Posterior cingulate gyrus (tissue), 11 donors: Measurements from ENCODE around the gene YIPF4.
"Not testable (repeated sequence)": the region's sequence is repeated elsewhere in the genome, so short reads cannot be mapped to it uniquely, and the experiment has no call there.

Experiments
- DNase-seq, 10 donors: peaks; one replicate each; pipeline versions ENCODE4 v3.0.0 to v3.0.0-alpha.2; 2020 to 2021; ENCODE audit warnings: mixed read lengths in 3 of 10
- intact Hi-C: fragments of 100-400 bp; cut with DNase I; formaldehyde crosslinking; loops from one replicate; pipeline ENCODE4 v1.15.1; 2023

YIPF4 gene

GRCh38 chr2:32284321-32284720 lies 6.6 kb downstream of the YIPF4 start:
- intact Hi-C loops, result no loop called here
- DNase-seq, result no peak

- intact Hi-C loops, result no loop called here
- DNase-seq, result no peak
These were observed 11.7 kb downstream of the YIPF4 start for GRCh38 chr2:32289165-32289999.

- intact Hi-C loops, result no loop called here
- no peak for DNase-seq
These were observed 12.3 kb downstream of the YIPF4 start for GRCh38 chr2:32290000-32290339.

- DNase-seq, result no peak
- intact Hi-C loops, result no loop called here
These were observed 14.0 kb downstream of the YIPF4 start for GRCh38 chr2:32291746-32292145.

- intact Hi-C loops, result not testable (repeated sequence)
These were observed 15.8 kb downstream of the YIPF4 start for GRCh38 chr2:32293493-32293892.

GRCh38 chr2:32293966-32294562 lies 16.4 kb downstream of the YIPF4 start:
- DNase-seq, intact Hi-C loops: not testable (repeated sequence)

More at GRCh38 chr2:32293493-32293892, 15.8 kb downstream of the YIPF4 start:
- not testable (repeated sequence) for DNase-seq

GRCh38 chr2:32310577-32310976 lies 32.9 kb downstream of the YIPF4 start:
- intact Hi-C loops, result no loop called here
- DNase-seq, result no peak

- intact Hi-C loops, result no loop called here
- no peak for DNase-seq
These were observed 37.2 kb downstream of the YIPF4 start for GRCh38 chr2:32314886-32315285.

GRCh38 chr2:32328679-32329078 lies 51.0 kb downstream of the YIPF4 start:
- intact Hi-C loops, DNase-seq: not testable (repeated sequence)

GRCh38 chr2:32329180-32329980 lies 51.7 kb downstream of the YIPF4 start:
- DNase-seq, intact Hi-C loops: not testable (repeated sequence)

GRCh38 chr2:32330136-32330535 lies 52.4 kb downstream of the YIPF4 start:
- DNase-seq, result no peak
- intact Hi-C loops, result no loop called here

- intact Hi-C loops, result no loop called here
- no peak for DNase-seq
These were observed 65.1 kb downstream of the YIPF4 start for GRCh38 chr2:32342801-32343200.

GRCh38 chr2:32350797-32351196 lies 73.1 kb downstream of the YIPF4 start:
- DNase-seq, result not testable (repeated sequence)
- intact Hi-C loops, result loop anchor here (10.0 kb wide), 1 partner anchor 286 kb away; the partner anchor contains the start of gene SPAST

GRCh38 chr2:32355976-32356680 lies 78.4 kb downstream of the YIPF4 start:
- intact Hi-C loops, result loop anchor here (5.0 to 10.0 kb wide), 3 partner anchors 79 to 291 kb away; partner anchors contain the start of genes SLC30A6, SPAST and YIPF4
- no peak for DNase-seq

- intact Hi-C loops, result loop anchor here (5.0 to 10.0 kb wide), 3 partner anchors 79 to 292 kb away; partner anchors contain the start of genes SLC30A6, SPAST and YIPF4
- peak; percentile 99 to 100 (median 99) for DNase-seq
These were observed 79.1 kb downstream of the YIPF4 start, which contains the start of gene BIRC6 for GRCh38 chr2:32356681-32357317. TSS of gene BIRC6 (plus strand) at chr2:32357023. CDS start at chr2:32357162, 139 bp downstream.

GRCh38 chr2:32357318-32358110 lies 79.8 kb downstream of the YIPF4 start:
- intact Hi-C loops, result loop anchor here (5.0 to 10.0 kb wide), 3 partner anchors 80 to 293 kb away; partner anchors contain the start of genes SLC30A6, SPAST and YIPF4
- DNase-seq, result peak in 5 of 10 donors; percentile 8 to 87 (median 18)

- DNase-seq, result no peak
- intact Hi-C loops, result loop anchor here (5.0 to 10.0 kb wide), 3 partner anchors 81 to 293 kb away; partner anchors contain the start of genes SLC30A6, SPAST and YIPF4
These were observed 80.4 kb downstream of the YIPF4 start for GRCh38 chr2:32358111-32358482.

- intact Hi-C loops, result no loop called here
- DNase-seq, result no peak
These were observed 82.7 kb downstream of the YIPF4 start for GRCh38 chr2:32360416-32360815.

GRCh38 chr2:32362997-32363396 lies 85.3 kb downstream of the YIPF4 start:
- DNase-seq, intact Hi-C loops: not testable (repeated sequence)
